ENCODE data around the gene JTB.
A peak's percentile ranks its signal among the peaks of the same experiment; 100 is the strongest.
"Not testable (repeated sequence)": the region's sequence is repeated elsewhere in the genome, so short reads cannot be mapped to it uniquely, and the experiment has no call there.

Gene JTB

DNA sequence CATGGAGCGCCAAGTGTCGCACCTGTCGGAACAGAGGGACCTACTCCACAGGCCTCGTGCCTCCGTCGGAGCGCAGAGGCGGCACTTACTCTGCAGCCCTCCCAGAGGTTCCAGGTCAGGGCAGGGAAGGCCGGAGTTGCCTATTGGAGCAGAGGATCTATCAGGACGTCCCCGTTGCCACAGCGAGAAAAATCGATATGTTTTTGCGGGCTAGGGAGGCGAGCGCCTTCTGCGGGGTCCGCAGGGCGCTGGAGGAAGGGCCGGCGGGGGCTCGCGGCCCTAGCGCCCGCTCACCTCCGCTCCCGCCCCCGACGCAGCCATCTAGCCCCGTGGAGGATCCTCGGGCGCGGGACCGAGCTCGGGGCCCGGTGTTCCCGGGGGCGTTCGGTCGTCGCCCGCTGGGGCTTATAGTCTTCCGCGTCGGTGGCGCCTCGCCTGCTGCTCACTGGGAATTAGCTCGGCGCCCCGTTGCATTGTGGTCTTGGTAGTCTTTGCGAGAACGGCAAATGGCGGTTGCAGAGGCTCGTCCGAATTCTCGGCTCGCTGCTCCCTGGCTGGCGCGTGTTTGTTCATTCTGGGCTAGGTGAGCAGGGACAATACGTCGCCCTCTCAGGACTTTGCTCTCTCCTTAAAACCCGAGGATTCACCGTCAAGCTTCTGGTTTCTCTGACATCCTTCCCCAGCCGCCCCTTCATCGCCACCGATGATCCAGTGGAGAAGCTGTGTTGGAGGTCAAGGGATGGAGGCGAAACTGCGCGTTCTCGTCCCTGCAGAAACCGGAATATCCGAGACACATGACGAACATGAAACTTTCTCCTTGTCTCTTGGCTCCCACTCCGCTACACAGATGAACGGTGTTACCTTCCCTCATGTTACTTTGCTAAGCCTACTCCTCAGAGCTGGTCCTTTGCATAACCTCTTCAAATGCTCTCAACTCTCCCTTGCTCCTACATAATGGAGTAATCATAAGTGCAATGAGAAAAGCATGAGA is at the start of gene JTB:
Gene JTB, minus strand, starts transcription at position 425 of the 991 bp plus-strand sequence. Its CDS starts 422 bp downstream, at position 3.
- peak; percentile 73 to 74 for DNase-seq

DNA sequence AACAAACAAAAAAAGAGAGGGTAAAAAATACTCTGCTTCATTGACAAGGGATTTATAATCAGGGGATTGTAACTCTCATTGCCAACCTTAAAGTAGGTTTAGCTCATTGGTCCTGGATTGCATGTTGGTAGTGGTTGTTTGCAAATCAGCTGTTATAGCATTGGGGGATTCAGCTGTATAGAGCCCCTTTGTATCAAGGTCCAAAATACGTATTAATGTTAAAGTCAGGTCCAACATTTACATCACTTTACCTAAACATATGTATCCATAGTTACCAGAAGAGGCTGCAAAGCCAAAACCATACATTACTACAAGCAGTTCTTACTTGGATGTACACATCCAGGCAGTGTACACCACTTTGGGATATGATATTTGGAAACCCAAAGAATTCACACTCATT is 42.5 kb upstream of the JTB start:
- no peak for DNase-seq

DNA sequence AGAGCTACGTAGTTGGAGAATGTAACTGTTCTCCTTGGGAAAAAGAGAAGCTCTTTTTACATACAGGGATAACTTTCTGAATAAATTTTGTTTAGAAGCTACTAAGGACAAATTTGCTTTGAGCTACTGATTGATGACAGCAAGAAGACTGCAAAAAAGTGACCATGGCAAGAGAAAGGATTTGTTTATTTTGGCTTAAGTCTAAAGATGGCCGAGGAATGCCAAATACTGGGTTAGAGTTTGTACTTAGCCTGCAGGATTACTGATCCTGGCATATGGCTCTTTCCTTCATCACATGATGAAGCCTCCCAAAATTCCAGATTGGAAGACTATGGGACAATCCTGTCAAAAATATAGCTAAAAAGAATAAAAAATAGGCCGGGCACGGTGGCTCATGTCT is 41.8 kb upstream of the JTB start:
- no peak for DNase-seq

DNA sequence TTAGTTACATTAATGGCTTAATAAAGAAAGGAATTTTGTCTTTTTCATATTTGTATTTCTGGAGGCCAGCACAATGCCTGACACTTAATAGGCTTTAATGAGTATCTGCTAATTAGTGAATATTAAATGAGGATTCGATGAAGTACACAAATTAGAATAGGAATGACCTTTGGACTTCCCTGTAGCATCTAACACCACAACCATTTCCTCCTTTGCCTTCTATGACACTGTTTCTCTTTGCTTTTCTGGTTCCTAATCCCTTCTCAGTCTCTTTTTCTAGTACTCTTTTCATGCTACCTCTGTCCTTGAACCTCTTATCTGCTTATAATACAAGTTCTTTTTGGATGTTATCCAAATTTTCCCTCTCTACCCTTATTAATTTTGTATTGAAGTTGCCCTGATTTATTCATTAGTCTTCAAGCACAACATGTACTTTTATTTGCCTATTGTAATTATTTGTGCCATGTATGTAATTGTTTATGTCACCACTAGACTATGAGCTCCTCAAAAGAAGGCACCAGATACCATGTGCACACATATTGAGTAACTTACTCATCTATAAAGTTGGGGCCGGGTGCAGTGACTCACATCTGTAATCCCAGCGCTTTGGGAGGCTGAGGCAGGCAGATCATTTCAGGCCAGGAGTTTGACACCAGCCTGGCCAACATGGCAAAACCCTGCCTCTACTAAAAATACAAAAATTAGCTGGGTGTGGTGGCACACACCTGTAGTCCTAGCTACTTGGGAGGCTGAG is 36.9 kb upstream of the JTB start:
- no peak for DNase-seq

GRCh38 chr1:154012543-154012942 is 35.1 kb upstream of the JTB start:
- DNase-seq, result not testable (repeated sequence)

GRCh38 chr1:154012129-154012528 is 34.7 kb upstream of the JTB start:
- DNase-seq, result no peak

- DNase-seq, result no peak
These were observed 28.7 kb upstream of the JTB start for GRCh38 chr1:154006136-154006535.

GRCh38 chr1:154000420-154000819 is 22.9 kb upstream of the JTB start:
- DNase-seq, result no peak

- DNase-seq, result not testable (repeated sequence)
These were observed 19.4 kb upstream of the JTB start for GRCh38 chr1:153996882-153997281.

DNA sequence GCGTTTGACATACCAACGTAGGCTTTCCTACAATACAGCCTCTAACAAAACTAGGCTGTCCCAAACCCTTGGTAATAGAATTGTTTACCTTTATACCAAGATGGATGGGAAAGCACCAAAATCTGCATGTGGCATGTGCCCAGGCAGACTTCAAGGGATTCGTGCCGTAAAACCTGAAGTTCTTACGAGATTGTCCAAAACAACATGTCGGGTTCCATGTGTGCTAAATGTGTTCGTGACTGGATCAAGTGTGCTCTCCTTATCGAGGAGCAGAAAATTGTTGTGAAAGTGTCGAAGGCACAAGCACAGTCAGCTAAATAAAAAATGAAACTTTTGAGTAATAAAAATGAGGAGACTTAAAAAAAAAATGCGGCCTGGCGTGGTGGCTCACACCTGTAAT is 18.2 kb upstream of the JTB start:
- DNase-seq, result no peak

DNA sequence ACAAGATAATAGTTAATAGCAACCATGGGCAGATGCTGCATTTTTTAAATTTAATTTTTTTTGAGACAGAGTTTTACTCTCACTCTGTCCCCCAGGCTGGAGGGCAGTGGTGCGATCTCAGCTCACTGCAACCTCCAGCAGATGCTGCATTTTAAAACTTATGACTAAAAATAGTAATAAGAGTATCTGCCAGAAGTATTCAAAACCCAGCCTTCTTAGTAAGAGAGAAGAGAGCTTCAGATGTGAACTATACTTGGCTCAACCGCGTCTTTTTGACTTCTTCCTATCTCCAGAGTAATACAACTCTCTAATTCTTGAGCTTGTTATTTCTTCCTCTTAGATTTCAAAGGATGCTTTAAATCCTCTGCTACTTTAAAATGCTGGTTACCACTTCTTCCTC is 17.7 kb upstream of the JTB start:
- no peak for DNase-seq

DNA sequence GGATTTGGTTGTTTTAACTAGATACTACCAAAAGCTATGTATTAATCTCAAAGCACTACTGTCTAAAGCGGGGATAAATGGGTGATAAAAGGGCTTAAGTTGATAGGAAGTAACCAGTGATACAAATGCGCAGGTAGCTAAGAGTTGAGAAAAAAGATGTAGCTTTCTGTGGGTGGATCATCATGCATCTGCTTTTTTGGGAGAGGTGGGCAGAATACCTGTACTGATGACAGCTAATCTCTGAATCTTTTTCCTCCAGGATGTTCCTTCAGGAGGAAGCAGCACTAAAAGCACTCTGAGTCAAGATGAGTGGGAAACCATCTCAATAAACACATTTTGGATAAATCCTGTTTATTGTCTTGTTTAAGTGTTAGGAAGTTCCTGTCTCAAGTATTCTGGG is 14.3 kb upstream of the JTB start:
- DNase-seq, result no peak

- no peak for DNase-seq
These were observed 13.7 kb upstream of the JTB start for GRCh38 chr1:153991151-153991630.

DNA sequence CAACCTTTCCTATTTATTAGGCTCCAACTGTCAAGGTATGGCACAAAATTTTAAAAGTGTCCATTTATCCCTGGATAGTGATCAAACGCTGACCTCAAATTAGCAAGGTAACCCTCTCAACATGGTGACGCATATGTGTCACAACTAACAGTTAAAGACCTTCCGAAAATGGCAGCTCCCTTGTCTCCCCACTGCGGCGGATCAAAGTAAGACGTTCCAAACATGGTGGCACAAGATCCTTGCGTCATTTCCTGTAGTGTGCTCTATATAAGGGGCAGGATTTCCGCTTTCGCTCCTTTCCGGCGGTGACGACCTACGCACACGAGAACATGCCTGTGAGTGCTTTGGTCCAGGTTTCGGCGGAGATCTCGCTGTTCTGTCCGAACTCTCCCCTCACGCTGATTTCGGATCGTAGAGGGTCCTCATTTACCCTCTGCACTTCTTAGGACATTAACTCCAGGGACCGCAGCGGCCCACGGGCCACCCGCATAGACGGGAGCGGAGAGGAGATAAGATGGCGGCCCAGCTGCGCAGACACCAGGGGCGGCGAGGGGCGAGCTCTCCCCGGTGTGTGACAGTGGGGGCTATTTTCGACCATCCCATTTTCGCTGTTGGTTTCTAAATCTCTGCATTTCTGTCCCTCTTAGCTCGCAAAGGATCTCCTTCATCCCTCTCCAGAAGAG is 13.1 kb upstream of the JTB start, which contains the start of gene RPS27:
Gene RPS27, plus strand, starts transcription at position 295 of the 683 bp plus-strand sequence. Its CDS starts 35 bp downstream, at position 330.
- peak; percentile 95 to 96 for DNase-seq

- no peak for DNase-seq
These were observed 10.1 kb upstream of the JTB start for GRCh38 chr1:153987621-153988020.

DNA sequence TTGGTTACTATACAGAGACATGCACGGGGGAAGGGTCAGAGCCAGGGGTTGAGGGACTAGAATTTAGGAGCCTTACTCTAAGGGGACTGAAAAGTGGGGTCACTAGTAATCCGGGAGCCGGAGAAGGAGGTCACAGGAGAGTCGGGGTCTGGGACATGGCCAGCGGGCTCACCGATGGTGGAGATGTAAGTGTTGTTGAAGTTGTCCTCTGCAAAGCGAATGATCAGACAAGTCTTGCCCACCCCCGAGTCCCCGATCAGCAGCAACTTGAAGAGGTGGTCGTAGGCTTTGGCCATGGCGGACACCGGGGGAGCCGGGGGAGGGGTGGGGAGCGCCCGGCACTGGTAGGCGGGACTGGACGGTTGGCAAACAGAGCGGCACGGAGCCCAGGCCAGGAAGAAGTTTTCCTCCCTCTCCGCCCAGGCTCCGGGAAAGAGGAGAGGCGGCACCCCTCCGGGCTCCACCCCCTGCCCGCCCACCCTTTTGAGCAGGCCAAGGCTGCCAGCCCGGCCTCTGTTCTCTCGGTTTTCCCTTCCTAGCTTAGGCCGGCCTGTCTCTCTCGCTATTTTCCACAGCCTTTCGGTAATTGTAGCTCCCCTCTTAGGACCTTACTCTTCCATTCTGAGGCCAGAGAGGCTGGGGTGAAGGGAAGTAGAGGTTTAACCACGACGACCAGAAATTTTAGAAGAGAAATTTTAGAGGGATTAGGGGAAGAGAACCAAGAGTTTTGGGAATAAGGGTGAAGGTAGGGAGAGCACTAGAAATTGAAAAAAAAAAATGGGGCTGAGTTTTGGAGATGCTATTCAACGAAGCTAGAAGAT is 8.7 kb upstream of the JTB start, which contains the start of gene RAB13:
Gene RAB13, minus strand, starts transcription at position 399 of the 821 bp plus-strand sequence. Its CDS starts 103 bp downstream, at position 296.
- no peak for DNase-seq

GRCh38 chr1:153985341-153985912 is 8.0 kb upstream of the JTB start:
- no peak for DNase-seq

- no peak for DNase-seq
These were observed 6.8 kb upstream of the JTB start for GRCh38 chr1:153984123-153984894.

DNA sequence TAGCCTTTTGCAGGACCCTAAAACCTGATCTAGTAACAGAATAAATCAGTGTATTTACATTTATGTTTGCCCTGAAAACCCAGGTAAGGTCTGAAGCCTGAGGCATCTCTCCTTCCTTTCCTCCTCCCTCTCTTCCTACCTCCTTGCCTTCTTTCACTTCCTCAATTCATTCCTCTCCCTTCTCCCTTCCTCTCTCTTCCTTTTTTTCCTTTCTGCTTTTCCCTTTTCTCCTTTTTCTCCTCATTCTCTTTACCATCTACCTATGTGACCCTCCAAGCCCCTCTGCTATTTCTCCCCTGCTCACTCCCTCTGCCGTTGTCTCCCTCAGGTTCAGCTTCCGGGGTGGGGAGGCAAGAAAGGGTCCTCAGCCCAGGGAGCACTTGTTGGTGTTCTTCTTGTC is 4.3 kb upstream of the JTB start:
- not testable (repeated sequence) for DNase-seq

DNA sequence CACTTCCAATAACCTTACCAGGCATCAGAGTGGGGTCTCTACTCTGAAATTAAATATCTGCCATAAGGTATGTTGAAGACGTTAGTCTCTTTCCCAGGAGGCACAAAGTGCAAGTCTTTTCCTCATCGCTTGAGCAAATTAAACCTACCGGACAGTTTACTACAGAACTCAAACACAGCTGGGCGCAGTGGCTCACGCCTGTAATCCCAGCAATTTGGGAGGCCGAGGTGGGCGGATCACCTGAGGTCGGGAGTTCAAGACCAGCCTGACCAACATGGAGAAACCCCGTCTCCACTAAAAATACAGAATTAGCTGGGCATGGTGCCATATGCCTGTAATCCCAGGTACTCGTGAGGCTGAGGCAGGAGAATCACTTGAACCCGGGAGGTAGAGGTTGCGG is 1.6 kb upstream of the JTB start:
- DNase-seq, result not testable (repeated sequence)
